ENCODE results near the gene KREMEN2. TPM values are rescaled to one million over a fixed set of nuclear protein-coding genes. Genes with fewer than 3 reads are reported as not detected.
A peak's percentile ranks its signal among the peaks of the same experiment; 100 is the strongest.

KREMEN2 gene
- total and polyA plus RNA-seq, 2 of the 13 experiments (the other 11 are each of a cell fraction or from before 2014, with no cell fraction given), result 0.48 to 1.2 TPM

- intact Hi-C loops (cut with micrococcal nuclease; ENCODE audit: unreplicated experiment), result no loop called here
- Histone ChIP-seq H3K36me3 (replicated peaks in 1 of 2; ENCODE audit: control insufficient read depth in 1 of 2, insufficient read depth in 2 of 2, low read length in 2 of 2) (no peaks in the 10 kb centered on the region), H3K4me2 (ENCODE audit: low read depth, low read length) (0 out of 2 replicates have a peak overlapping the region, but pooled peaks have one; percentile 32), H3K9ac (ENCODE audit: insufficient read depth, low read depth, low read length) (no peak overlapping the region), H4K20me1 (ENCODE audit: insufficient read depth, low read length) (no peaks in the 10 kb centered on the region), H3K9me3 (ENCODE audit: low read length) (no peaks in the 10 kb centered on the region), H3K4me3 (replicated peaks in 1 of 3; ENCODE audit: insufficient read depth in 1 of 3, low read depth in 2 of 3, low read length in 3 of 3) (no peak overlapping the region), H3K79me2 (ENCODE audit: insufficient read depth, low read length) (no peaks in the 10 kb centered on the region), H2AFZ (ENCODE audit: low read length) (no peak overlapping the region), H3K27ac (ENCODE audit: extremely low read length, insufficient read depth, low read length) (no peak overlapping the region), H3K27me3 (ENCODE audit: control insufficient read depth in 1 of 2, insufficient read depth in 2 of 2, low read length in 2 of 2) (peaks cover 7 to 22% of the 10 kb centered on the region in 2 experiments; a peak in 4 of 5 replicates), H3K4me1 (ENCODE audit: insufficient read depth, low read length) (peaks cover 97% of the 10 kb centered on the region)
- FAIRE-seq, result no peak
- WGBS (ENCODE audit: low lambda C conversion rate), result 61% methylated on average over 6 of the region's 6 CpGs
- ChIA-PET CTCF (ENCODE audit: low intra/inter-chr PET ratio, low total read pairs) (no interaction called here), POLR2A (interaction anchor here (14.2 to 18.8 kb wide), 2 partner anchors 6 to 8 kb away, joined by 750 read pairs; partner anchors contain the start of genes CLDN6, CLDN9, HCFC1R1 and THOC6)
- no peak for ATAC-seq
- DNase-seq (ENCODE audit: low spot score), result no peak
- in situ Hi-C loops (cut with HindIII; ENCODE audit: extremely low pct_ligation_motif_present, low pct_unique_long_range_greater_than_20kb), result no loop called here
- no peak for TF ChIP-seq THYN1 (CRISPR knock-in tag; IDR thresholded peaks at IDR 0.05; ENCODE audit: borderline replicate concordance, low read depth)
- no peak for TF ChIP-seq ZNF800 (CRISPR knock-in tag; IDR thresholded peaks at IDR 0.05)
- no peak for TF ChIP-seq ZNF672 (CRISPR knock-in tag; IDR thresholded peaks at IDR 0.05)
- BruUV-seq (replicated peaks), result no TSS peak
These were observed 50.9 kb downstream of the KREMEN2 start for GRCh38 chr16:3014971-3015370.

GRCh38 chr16:3015865-3016521 is 51.9 kb downstream of the KREMEN2 start:
- Histone ChIP-seq H3K9me3 (ENCODE audit: low read length) (no peaks in the 10 kb centered on the region), H3K4me2 (ENCODE audit: low read depth, low read length) (peak overlapping the region; percentile 29; the same call in 1 of the 2 replicates)
- TF ChIP-seq ZNF687 (CRISPR knock-in tag; IDR thresholded peaks at IDR 0.05) (peak; percentile 54), ZNF121 (CRISPR knock-in tag; IDR thresholded peaks at IDR 0.05) (0 out of 2 replicates have a peak, but pooled peaks have one; percentile 35), KAT2B (IDR thresholded peaks at IDR 0.05; ENCODE audit: borderline replicate concordance, low read depth, low read length) (no peak), SIN3B (IDR thresholded peaks at IDR 0.05; ENCODE audit: low read length) (no peak), SP4 (CRISPR knock-in tag; IDR thresholded peaks at IDR 0.05) (0 out of 2 replicates have a peak, but pooled peaks have one; percentile 25), ZFX (CRISPR knock-in tag; IDR thresholded peaks at IDR 0.05; ENCODE audit: low read depth) (peak; percentile 54), ZFY (CRISPR knock-in tag; IDR thresholded peaks at IDR 0.05) (0 out of 2 replicates have a peak, but pooled peaks have one; percentile 15)

More at GRCh38 chr16:3015865-3016521, 51.9 kb downstream of the KREMEN2 start:
- H4K20me1 ChIP-seq (ENCODE audit: insufficient read depth, low read length), result no peaks in the 10 kb centered on the region
- no peak overlapping the region for H2AFZ ChIP-seq (ENCODE audit: low read length)
- BruUV-seq (replicated peaks), result no TSS peak
- no peak overlapping the region for H3K4me3 ChIP-seq (replicated peaks in 1 of 3; ENCODE audit: insufficient read depth in 1 of 3, low read depth in 2 of 3, low read length in 3 of 3)
- ATAC-seq (no peak), DNase-seq (ENCODE audit: low spot score) (no peak), FAIRE-seq (peak; percentile 47)
- peaks cover 7 to 22% of the 10 kb centered on the region in 2 experiments; a peak in 4 of 5 replicates for H3K27me3 ChIP-seq (ENCODE audit: control insufficient read depth in 1 of 2, insufficient read depth in 2 of 2, low read length in 2 of 2)
- H3K36me3 ChIP-seq (replicated peaks in 1 of 2; ENCODE audit: control insufficient read depth in 1 of 2, insufficient read depth in 2 of 2, low read length in 2 of 2), result no peaks in the 10 kb centered on the region
- in situ Hi-C loops (cut with HindIII; ENCODE audit: extremely low pct_ligation_motif_present, low pct_unique_long_range_greater_than_20kb) (no loop called here), intact Hi-C loops (cut with micrococcal nuclease; ENCODE audit: unreplicated experiment) (no loop called here)
- no peaks in the 10 kb centered on the region for H3K79me2 ChIP-seq (ENCODE audit: insufficient read depth, low read length)
- no peak overlapping the region for H3K27ac ChIP-seq (ENCODE audit: extremely low read length, insufficient read depth, low read length)
- H3K9ac ChIP-seq (ENCODE audit: insufficient read depth, low read depth, low read length), result no peak overlapping the region
- POLR2A ChIA-PET, result interaction anchor here (14.2 to 18.8 kb wide), 2 partner anchors 7 kb away, joined by 750 read pairs; partner anchors contain the start of genes CLDN6, CLDN9, HCFC1R1 and THOC6
- CTCF ChIA-PET (ENCODE audit: low intra/inter-chr PET ratio, low total read pairs), result no interaction called here
- H3K4me1 ChIP-seq (ENCODE audit: insufficient read depth, low read length), result peaks cover 88% of the 10 kb centered on the region
- WGBS (ENCODE audit: low lambda C conversion rate), result 36% methylated on average over 5 of the region's 13 CpGs

All from HepG2 (cell line).